Parathyroid adenoma (tissue), 2 donors: Measurements from ENCODE around the gene SMARCA2.

Experiments used
- H2AFZ ChIP-seq: fragments of 300-600 bp; sonication (generic); one replicate; pipeline ENCODE4 v1.7.0; 2017; ENCODE audit warnings: antibody characterized with exemption, mild to moderate bottlenecking
- H3K27ac ChIP-seq: fragments of 300-600 bp; sonication (generic); one replicate; pipeline ENCODE4 v1.7.0; 2017
- H3K27me3 ChIP-seq: fragments of 300-600 bp; sonication (generic); one replicate; pipeline ENCODE4 v1.7.0; 2017; ENCODE audit warnings: low read length; ENCODE audit not compliant: control insufficient read depth, insufficient read depth
- H3K36me3 ChIP-seq: fragments of 300-600 bp; sonication (generic); one replicate; pipeline ENCODE4 v1.7.0; 2017; ENCODE audit warnings: low read length; ENCODE audit not compliant: control insufficient read depth, insufficient read depth
- H3K4me1 ChIP-seq: fragments of 300-600 bp; sonication (generic); one replicate; pipeline ENCODE4 v1.7.0; 2017; ENCODE audit warnings: control low read depth
- H3K4me2 ChIP-seq: fragments of 300-600 bp; sonication (generic); one replicate; pipeline ENCODE4 v1.7.0; 2017; ENCODE audit warnings: low read length
- H3K4me3 ChIP-seq: fragments of 300-600 bp; sonication (generic); one replicate; pipeline ENCODE4 v1.7.0; 2017; ENCODE audit warnings: low read depth, low read length
- H3K79me2 ChIP-seq: fragments of 300-600 bp; sonication (generic); one replicate; pipeline ENCODE4 v1.7.0; 2017; ENCODE audit warnings: control low read depth
- H3K9ac ChIP-seq: fragments of 300-600 bp; sonication (generic); one replicate; pipeline ENCODE4 v1.7.0; 2017; ENCODE audit warnings: mild to moderate bottlenecking
- H3K9me3 ChIP-seq: fragments of 300-600 bp; sonication (generic); one replicate; pipeline ENCODE4 v1.7.0; 2017; ENCODE audit warnings: low read length; ENCODE audit not compliant: control insufficient read depth
- TF ChIP-seq, protein P1 (sequence below): fragments of 300-600 bp; sonication (generic); IDR thresholded peaks from one replicate; pipeline ENCODE4 v1.7.0; 2017; ENCODE audit warnings: antibody characterized with exemption, mild to moderate bottlenecking
- donor health status: primary hyperparathyroidism.

SMARCA2 gene

DNA sequence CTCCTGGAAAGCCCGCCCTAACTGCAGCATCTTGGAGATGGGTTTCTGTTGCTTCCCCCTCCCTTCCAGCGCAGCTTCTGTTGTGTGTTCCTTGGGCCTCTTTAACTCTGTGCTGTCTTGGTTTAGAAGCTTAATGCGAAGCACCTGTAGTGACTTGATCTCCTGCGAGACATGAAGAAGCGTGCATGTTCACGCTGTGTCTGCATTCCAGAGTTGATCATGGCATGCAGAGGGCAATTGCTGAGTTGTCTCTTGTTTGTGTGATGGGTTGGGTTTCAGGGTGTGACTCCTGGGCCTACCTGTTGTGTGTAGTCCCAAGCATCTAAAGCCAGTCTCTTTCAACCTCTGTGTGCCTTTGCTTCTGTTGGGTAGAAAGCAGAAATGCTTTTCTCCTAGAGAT, 155.6 kb downstream of the SMARCA2 start:
- Histone ChIP-seq H3K4me2 (no peak overlapping the region), H3K27ac (no peak overlapping the region), H3K27me3 (no peaks in the 10 kb centered on the region), H2AFZ (no peak overlapping the region), H3K4me1 (no peaks in the 10 kb centered on the region), H3K9ac (no peak overlapping the region), H3K79me2 (peaks cover 7% of the 10 kb centered on the region), H3K9me3 (no peaks in the 10 kb centered on the region), H3K36me3 (no peaks in the 10 kb centered on the region), H3K4me3 (no peak overlapping the region)
- TF ChIP-seq, protein P1, sequence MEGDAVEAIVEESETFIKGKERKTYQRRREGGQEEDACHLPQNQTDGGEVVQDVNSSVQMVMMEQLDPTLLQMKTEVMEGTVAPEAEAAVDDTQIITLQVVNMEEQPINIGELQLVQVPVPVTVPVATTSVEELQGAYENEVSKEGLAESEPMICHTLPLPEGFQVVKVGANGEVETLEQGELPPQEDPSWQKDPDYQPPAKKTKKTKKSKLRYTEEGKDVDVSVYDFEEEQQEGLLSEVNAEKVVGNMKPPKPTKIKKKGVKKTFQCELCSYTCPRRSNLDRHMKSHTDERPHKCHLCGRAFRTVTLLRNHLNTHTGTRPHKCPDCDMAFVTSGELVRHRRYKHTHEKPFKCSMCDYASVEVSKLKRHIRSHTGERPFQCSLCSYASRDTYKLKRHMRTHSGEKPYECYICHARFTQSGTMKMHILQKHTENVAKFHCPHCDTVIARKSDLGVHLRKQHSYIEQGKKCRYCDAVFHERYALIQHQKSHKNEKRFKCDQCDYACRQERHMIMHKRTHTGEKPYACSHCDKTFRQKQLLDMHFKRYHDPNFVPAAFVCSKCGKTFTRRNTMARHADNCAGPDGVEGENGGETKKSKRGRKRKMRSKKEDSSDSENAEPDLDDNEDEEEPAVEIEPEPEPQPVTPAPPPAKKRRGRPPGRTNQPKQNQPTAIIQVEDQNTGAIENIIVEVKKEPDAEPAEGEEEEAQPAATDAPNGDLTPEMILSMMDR, result no peak

DNA sequence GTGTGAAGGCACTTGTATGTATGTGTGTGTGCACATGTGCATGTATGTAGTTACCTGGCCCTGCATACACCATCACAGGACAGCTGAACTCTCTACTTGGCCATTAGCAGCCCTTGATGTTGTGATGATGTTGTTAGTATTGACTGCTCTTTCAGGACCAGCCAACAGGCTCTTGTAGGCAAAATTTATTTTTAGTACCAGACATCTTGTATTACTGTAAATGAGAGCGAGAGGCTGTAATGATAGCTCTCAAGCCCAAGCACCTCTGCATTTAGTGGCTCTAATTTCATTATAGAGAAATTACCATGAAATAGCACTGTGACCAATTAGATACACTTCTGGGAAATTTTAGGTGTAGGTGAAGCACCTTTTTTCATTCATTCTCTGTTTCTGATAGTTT, 158.0 kb downstream of the SMARCA2 start:
- TF ChIP-seq, protein P1, result no peak
- Histone ChIP-seq H3K9me3 (no peaks in the 10 kb centered on the region), H3K27ac (no peak overlapping the region), H3K27me3 (no peaks in the 10 kb centered on the region), H3K9ac (no peak overlapping the region), H3K79me2 (peaks cover 7% of the 10 kb centered on the region), H2AFZ (no peak overlapping the region), H3K4me3 (no peak overlapping the region), H3K4me1 (no peaks in the 10 kb centered on the region), H3K4me2 (no peak overlapping the region), H3K36me3 (no peaks in the 10 kb centered on the region)

DNA sequence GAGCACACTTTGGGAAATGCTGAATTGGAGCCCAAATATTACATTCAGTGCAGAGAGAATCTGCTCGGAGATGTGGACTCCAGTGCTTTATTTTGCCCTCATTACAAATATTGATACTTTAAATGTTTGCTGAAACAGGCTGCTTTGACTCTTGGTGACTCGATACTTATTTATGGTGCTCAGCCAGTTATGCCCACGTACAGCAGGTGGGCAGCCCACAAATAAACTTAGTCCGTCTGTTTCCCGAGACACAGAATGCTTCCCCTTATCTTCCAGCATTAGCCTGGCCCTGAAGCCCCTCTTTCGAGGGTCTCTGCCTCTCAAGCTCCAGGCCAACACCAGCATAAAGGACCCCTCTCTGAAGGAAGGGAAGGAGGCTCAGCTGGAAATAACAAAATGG, 158.7 kb downstream of the SMARCA2 start:
- Histone ChIP-seq H3K27ac (no peak overlapping the region), H3K9ac (no peak overlapping the region), H3K27me3 (no peaks in the 10 kb centered on the region), H3K4me3 (no peak overlapping the region), H3K36me3 (no peaks in the 10 kb centered on the region), H3K4me1 (no peaks in the 10 kb centered on the region), H2AFZ (no peak overlapping the region), H3K9me3 (no peaks in the 10 kb centered on the region), H3K4me2 (no peak overlapping the region), H3K79me2 (peaks cover 7% of the 10 kb centered on the region)
- TF ChIP-seq, protein P1, result no peak

DNA sequence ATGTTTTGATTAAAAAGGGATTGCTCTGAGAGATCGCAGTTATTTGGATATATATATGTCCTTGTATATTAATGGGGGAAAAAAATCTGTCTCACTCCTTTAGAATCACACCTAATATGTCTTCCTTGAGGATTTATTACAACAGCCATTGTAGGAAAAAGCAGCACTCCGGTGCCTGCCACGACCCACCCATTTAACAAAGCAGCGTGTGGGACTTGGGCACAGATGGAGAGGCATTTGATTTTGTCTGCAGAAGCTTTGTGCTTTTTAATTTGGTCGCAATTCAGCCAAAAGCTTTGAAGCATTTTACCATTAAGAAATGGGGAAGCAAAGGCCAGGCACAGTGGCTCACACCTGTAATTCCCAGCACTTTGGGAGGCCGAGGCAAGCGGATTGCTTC, 159.2 kb downstream of the SMARCA2 start:
- H3K4me1 ChIP-seq, result no peaks in the 10 kb centered on the region
- no peak overlapping the region for H2AFZ ChIP-seq
- H3K27me3 ChIP-seq, result no peaks in the 10 kb centered on the region
- H3K36me3 ChIP-seq, result no peaks in the 10 kb centered on the region
- TF ChIP-seq, protein P1, result no peak
- H3K9me3 ChIP-seq, result no peaks in the 10 kb centered on the region
- H3K79me2 ChIP-seq, result peaks cover 5% of the 10 kb centered on the region
- H3K4me2 ChIP-seq, result no peak overlapping the region
- no peak overlapping the region for H3K9ac ChIP-seq
- H3K27ac ChIP-seq, result no peak overlapping the region
- H3K4me3 ChIP-seq, result no peak overlapping the region

DNA sequence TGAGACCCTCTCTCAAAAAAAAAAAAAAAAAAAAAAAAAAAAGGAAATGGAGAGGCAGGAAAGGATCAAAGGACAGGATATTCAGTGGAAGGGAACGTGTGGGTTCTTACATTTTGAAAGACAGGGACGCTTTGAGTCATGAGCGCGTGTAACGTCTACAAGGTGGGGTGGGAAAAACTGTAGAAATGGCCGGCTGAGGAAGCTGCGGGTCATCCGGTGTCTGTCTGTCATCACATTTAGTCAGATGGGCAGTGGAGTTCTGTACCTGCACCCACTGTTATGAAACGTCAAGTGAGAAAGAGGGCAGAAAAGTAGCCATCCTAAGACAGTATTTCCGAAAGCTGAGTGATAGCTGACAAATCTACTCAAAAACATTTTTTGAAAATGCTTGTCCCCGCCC, 159.8 kb downstream of the SMARCA2 start:
- Histone ChIP-seq H3K4me2 (no peak overlapping the region), H3K79me2 (peaks cover 2% of the 10 kb centered on the region), H2AFZ (no peak overlapping the region), H3K4me1 (no peaks in the 10 kb centered on the region), H3K9me3 (no peaks in the 10 kb centered on the region), H3K27me3 (no peaks in the 10 kb centered on the region), H3K27ac (no peak overlapping the region), H3K36me3 (no peaks in the 10 kb centered on the region), H3K4me3 (no peak overlapping the region), H3K9ac (no peak overlapping the region)
- TF ChIP-seq, protein P1, result no peak
